Activated CD4-positive, alpha-beta memory T cell treated with anti-CD3 and anti-CD28 coated beads, Interleukin-2, amount 10 ng/mL, durations not matched to agents 7 days and 5 days (primary cell): ENCODE results near the gene TAS2R60. TPM values are rescaled to one million over a fixed set of nuclear protein-coding genes. Genes with fewer than 3 reads are reported as not detected.

Experiments used
- CTCF ChIA-PET: fragments of 350-600 bp; sonication (Branson Sonifier 250); formaldehyde crosslinking; loops from one replicate; lab custom pipeline; 2021; ENCODE audit warnings: antibody characterized with exemption, inconsistent platforms; lab: Charles Lee
- POLR2A ChIA-PET: fragments of 350-600 bp; sonication (Branson Sonifier 250); formaldehyde crosslinking; loops from one replicate; lab custom pipeline; 2021; ENCODE audit warnings: antibody characterized with exemption; lab: Charles Lee
- DNase-seq: peaks from one replicate; pipeline ENCODE4 v3.0.0-alpha.2; 2020
- H3K27ac Mint-ChIP-seq: one replicate; pipeline ENCODE4 v1.8.0; 2021; ENCODE audit warnings: mild to moderate bottlenecking, mixed read lengths
- H3K27me3 Mint-ChIP-seq: one replicate; pipeline ENCODE4 v1.8.0; 2021; ENCODE audit warnings: mixed read lengths
- H3K36me3 Mint-ChIP-seq: one replicate; pipeline ENCODE4 v1.8.0; 2021; ENCODE audit warnings: low read depth, mixed read lengths
- H3K4me1 Mint-ChIP-seq: one replicate; pipeline ENCODE4 v1.8.0; 2021; ENCODE audit warnings: mixed read lengths
- H3K4me3 Mint-ChIP-seq: one replicate; pipeline ENCODE4 v1.8.0; 2021; ENCODE audit warnings: mild to moderate bottlenecking, mixed read lengths
- H3K9me3 Mint-ChIP-seq: one replicate; pipeline ENCODE4 v1.8.0; 2021; ENCODE audit warnings: mixed read lengths
- total RNA-seq, 2 experiments: library from RNA; stranded (reverse); gene quantifications; one replicate each; pipeline ENCODE4 v1.2.3, GENCODE V29; 2021

Gene TAS2R60
- total RNA-seq, 2 experiments from 2014 or later, result not detected

- no peak overlapping the region for H3K4me3 Mint-ChIP-seq
- CTCF ChIA-PET, result interaction anchor here (0.6 kb wide), 1 partner anchor 8 kb away, joined by 3 read pairs; no protein-coding TSS in a partner anchor
- H3K27me3 Mint-ChIP-seq, result no peaks in the 10 kb centered on the region
- peaks cover 19% of the 10 kb centered on the region for H3K4me1 Mint-ChIP-seq
- H3K36me3 Mint-ChIP-seq, result no peaks in the 10 kb centered on the region
- no peaks in the 10 kb centered on the region for H3K9me3 Mint-ChIP-seq
- no peak overlapping the region for H3K27ac Mint-ChIP-seq
- no peak for DNase-seq
- POLR2A ChIA-PET, result no interaction called here
These were observed 50.5 kb downstream of the TAS2R60 start for GRCh38 chr7:143493751-143494150.

Other genes starting within 250 kb of the TAS2R60 start
- not detected for gene TAS2R40, start 221.4 kb upstream of the TAS2R60 start, total RNA-seq
- gene GSTK1, start 180.0 kb upstream of the TAS2R60 start, total RNA-seq, result 100 to 1,000 TPM; 502 to 518 TPM
- under 1 TPM; 0.48 to 0.73 TPM for gene TMEM139, start 158.5 kb upstream of the TAS2R60 start, total RNA-seq
- gene CASP2, start 155.1 kb upstream of the TAS2R60 start, total RNA-seq, result 100 to 1,000 TPM; 117 to 122 TPM
- gene CLCN1, start 127.3 kb upstream of the TAS2R60 start, total RNA-seq, result under 1 TPM in 1 of 2 experiments, not detected in 1; 0.10 TPM
- 1 to 10 TPM; 1.2 TPM for gene FAM131B, start 80.7 kb upstream of the TAS2R60 start, total RNA-seq
- 100 to 1,000 TPM; 235 to 249 TPM for gene ZYX, start 62.1 kb upstream of the TAS2R60 start, total RNA-seq
- 1 to 10 TPM; 1.1 to 1.2 TPM for gene EPHA1, start 34.6 kb upstream of the TAS2R60 start, total RNA-seq
- not detected for gene TAS2R41, start 34.4 kb downstream of the TAS2R60 start, total RNA-seq
- gene CTAGE15, start 128.3 kb downstream of the TAS2R60 start, total RNA-seq, result not detected
- 10 to 100 TPM; 49.4 to 50.8 TPM for gene TCAF2, start 177.5 kb downstream of the TAS2R60 start, total RNA-seq